Uterus (tissue), 4 donors: ENCODE results near the gene OTOGL. TPM values are rescaled to one million over a fixed set of nuclear protein-coding genes. Genes with fewer than 3 reads are reported as not detected.

Experiments
- DNase-seq, 2 donors: peaks; one replicate each; pipeline ENCODE4 v3.0.0-alpha.2; 2019 to 2020
- H3K27ac ChIP-seq, 2 donors: fragments of 200-600 bp; sonication (generic); 1 replicate in 1 of 2; 2 replicates in 1 of 2; pipeline ENCODE4 v1.5.1; 2016 to 2018
- H3K27me3 ChIP-seq, 2 donors: fragments of 200-600 bp; sonication (generic); one replicate each; pipeline ENCODE4 v1.5.1; 2018 to 2019; ENCODE audit warnings: control low read depth in 1 of 2
- H3K36me3 ChIP-seq, 2 donors: fragments of 200-600 bp; sonication (generic); one replicate each; pipeline ENCODE4 v1.5.1; 2019; ENCODE audit warnings: control low read depth in 1 of 2
- H3K4me1 ChIP-seq, 2 donors: fragments of 200-600 bp; sonication (generic); one replicate each; pipeline ENCODE4 v1.5.1; 2018 to 2019; ENCODE audit warnings: control low read depth in 1 of 2
- H3K4me3 ChIP-seq, 2 donors: fragments of 200-600 bp; sonication (generic); 1 replicate in 1 of 2; 2 replicates in 1 of 2; pipeline ENCODE4 v1.5.1; 2018 to 2019; ENCODE audit warnings: mild to moderate bottlenecking in 1 of 2
- H3K9me3 ChIP-seq, 2 donors: fragments of 200-600 bp; sonication (generic); one replicate each; pipeline ENCODE4 v1.5.1; 2019; ENCODE audit warnings: control low read depth in 1 of 2
- POLR2A ChIP-seq, 2 donors: fragments of 450-650 bp; IDR thresholded peaks; one replicate each; pipeline ENCODE4 v1.6.1; 2016; ENCODE audit warnings: antibody characterized with exemption in 2 of 2, mild to moderate bottlenecking in 1 of 2, moderate library complexity in 1 of 2
- intact Hi-C: fragments of 100-400 bp; cut with DNase I; formaldehyde crosslinking; loops from one replicate; pipeline ENCODE4 v1.15.1; 2023; ENCODE audit warnings: low total_unique reads
- small RNA-seq: library from RNA; depleted of rRNA; stranded (forward); fragments of <200 nt; gene quantifications from one replicate; pipeline ENCODE3, GENCODE V24; 2016
- total RNA-seq, 4 donors: library from RNA; depleted of rRNA in 3 of 4; stranded (reverse); fragments of >200 nt in 3 of 4; gene quantifications; one replicate each; pipeline versions ENCODE4 v1.1.0 to v1.2.4, GENCODE V29; 2014 to 2023
- TF ChIP-seq, protein P1 (sequence below), 4 experiments: fragments of 200-600 bp in 2 of 4; fragments of 450-650 bp in 2 of 4; sonication (generic) in 2 of 4; IDR thresholded peaks; one replicate each; pipeline ENCODE4 v1.5.1; 2016 to 2019; ENCODE audit warnings: antibody characterized with exemption in 4 of 4, mild to moderate bottlenecking in 2 of 4, moderate library complexity in 1 of 4
- donor health status: DM: yes; HTN: yes; CAD: no.

OTOGL gene
- total RNA-seq, 4 donors from 2014 or later = 0.26 to 1.8 (median 1.2) TPM

DNA sequence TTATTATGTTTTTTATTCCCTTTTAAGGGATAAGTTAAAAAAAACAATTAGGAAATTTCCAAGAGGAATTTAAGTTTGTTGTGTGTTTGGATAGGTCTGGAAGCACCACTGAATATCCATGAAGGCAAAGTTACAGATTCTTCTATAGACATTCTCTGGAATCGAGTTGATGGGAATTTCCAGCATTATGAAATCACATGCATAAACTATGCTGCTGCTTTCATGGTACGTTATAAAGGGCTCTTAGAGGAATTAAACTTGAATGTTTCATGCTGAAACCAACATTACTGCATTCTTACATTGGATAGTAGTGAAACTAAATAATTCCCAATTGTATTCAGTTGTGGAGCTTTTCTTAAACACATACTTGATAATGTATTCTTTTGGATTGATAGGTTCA lies 323.2 kb downstream of the OTOGL start:
- no peak for DNase-seq
- Histone ChIP-seq H3K4me1 (peaks cover 0 to 3% of the 10 kb centered on the region in 2 donors), H3K9me3 (no peaks in the 10 kb centered on the region), H3K27ac (no peak overlapping the region), H3K36me3 (no peaks in the 10 kb centered on the region), H3K27me3 (no peaks in the 10 kb centered on the region), H3K4me3 (no peak overlapping the region)
- intact Hi-C loops = no loop called here
- TF ChIP-seq, protein P1, sequence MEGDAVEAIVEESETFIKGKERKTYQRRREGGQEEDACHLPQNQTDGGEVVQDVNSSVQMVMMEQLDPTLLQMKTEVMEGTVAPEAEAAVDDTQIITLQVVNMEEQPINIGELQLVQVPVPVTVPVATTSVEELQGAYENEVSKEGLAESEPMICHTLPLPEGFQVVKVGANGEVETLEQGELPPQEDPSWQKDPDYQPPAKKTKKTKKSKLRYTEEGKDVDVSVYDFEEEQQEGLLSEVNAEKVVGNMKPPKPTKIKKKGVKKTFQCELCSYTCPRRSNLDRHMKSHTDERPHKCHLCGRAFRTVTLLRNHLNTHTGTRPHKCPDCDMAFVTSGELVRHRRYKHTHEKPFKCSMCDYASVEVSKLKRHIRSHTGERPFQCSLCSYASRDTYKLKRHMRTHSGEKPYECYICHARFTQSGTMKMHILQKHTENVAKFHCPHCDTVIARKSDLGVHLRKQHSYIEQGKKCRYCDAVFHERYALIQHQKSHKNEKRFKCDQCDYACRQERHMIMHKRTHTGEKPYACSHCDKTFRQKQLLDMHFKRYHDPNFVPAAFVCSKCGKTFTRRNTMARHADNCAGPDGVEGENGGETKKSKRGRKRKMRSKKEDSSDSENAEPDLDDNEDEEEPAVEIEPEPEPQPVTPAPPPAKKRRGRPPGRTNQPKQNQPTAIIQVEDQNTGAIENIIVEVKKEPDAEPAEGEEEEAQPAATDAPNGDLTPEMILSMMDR (IDR thresholded peaks at IDR 0.05) = no peak
- TF ChIP-seq POLR2A (IDR thresholded peaks at IDR 0.05) = no peak

Small RNA genes within 50 kb of the gene (small RNA-seq; reads per million reads assigned to genes)
- gene RN7SKP261 (not detected), gene RNU7-106P (not detected)

Other genes with a start within 250 kb of the OTOGL start
- 100 to 1,000 TPM; 181 to 286 (median 243) TPM for gene PPP1R12A, start 164.4 kb upstream of the OTOGL start, total RNA-seq